Neural progenitor cell (in vitro differentiated cells): Measurements from ENCODE around the gene MYB. TPM values are rescaled to one million over a fixed set of nuclear protein-coding genes. Genes with fewer than 3 reads are reported as not detected.

ENCODE experiments used
- DNase-seq: peaks from one replicate; pipeline ENCODE4 v3.0.0-alpha.2; 2016; ENCODE audit warnings: low spot score
- H2AFZ ChIP-seq: fragments of 200-600 bp; sonication (generic); replicated peaks from 2 replicates; pipeline ENCODE4 v1.6.1; 2016; ENCODE audit warnings: antibody characterized with exemption
- H3F3A ChIP-seq: fragments of 200-600 bp; sonication (generic); 2 replicates; pipeline ENCODE4 v1.6.1; 2016; ENCODE audit warnings: antibody characterized with exemption, low read depth
- H3K27ac ChIP-seq: fragments of 200-600 bp; sonication (generic); 2 replicates; pipeline ENCODE4 v1.5.1; 2016; ENCODE audit warnings: mild to moderate bottlenecking
- H3K27me3 ChIP-seq: fragments of 200-600 bp; sonication (generic); 2 replicates; pipeline ENCODE4 v1.6.1; 2016; ENCODE audit warnings: mild to moderate bottlenecking, moderate library complexity
- H3K36me3 ChIP-seq: fragments of 200-600 bp; sonication (generic); 2 replicates; pipeline ENCODE4 v1.5.1; 2016
- H3K4me1 ChIP-seq: fragments of 200-600 bp; sonication (generic); 2 replicates; pipeline ENCODE4 v1.6.1; 2016; ENCODE audit warnings: mixed run types
- H3K4me2 ChIP-seq: fragments of 200-600 bp; sonication (generic); 2 replicates; pipeline ENCODE4 v1.6.1; 2016
- H3K4me3 ChIP-seq: fragments of 200-600 bp; sonication (generic); 2 replicates; pipeline ENCODE4 v1.5.1; 2016
- H3K79me2 ChIP-seq: fragments of 200-600 bp; sonication (generic); 2 replicates; pipeline ENCODE4 v1.6.1; 2016; ENCODE audit warnings: low read depth
- H3K9ac ChIP-seq: fragments of 200-600 bp; sonication (generic); 2 replicates; pipeline ENCODE4 v1.6.1; 2016
- H3K9me3 ChIP-seq: fragments of 200-600 bp; sonication (generic); 2 replicates; pipeline ENCODE4 v1.5.1; 2016; ENCODE audit warnings: low read depth
- H4K20me1 ChIP-seq: fragments of 200-600 bp; sonication (generic); 2 replicates; pipeline ENCODE4 v1.6.1; 2016; ENCODE audit warnings: low read depth
- H3K27ac Mint-ChIP-seq: 3 replicates; pipeline ENCODE4 v1.8.0; 2021; ENCODE audit warnings: mixed read lengths
- H3K27me3 Mint-ChIP-seq: 2 replicates; pipeline ENCODE4 v1.8.0; 2022; ENCODE audit warnings: low read depth, mild to moderate bottlenecking, inconsistent platforms, moderate library complexity, mixed read lengths; ENCODE audit not compliant: insufficient read depth
- H3K36me3 Mint-ChIP-seq: 3 replicates; pipeline ENCODE4 v1.8.0; 2021; ENCODE audit warnings: mixed read lengths
- H3K4me1 Mint-ChIP-seq: 3 replicates; pipeline ENCODE4 v1.8.0; 2021; ENCODE audit warnings: mixed read lengths
- H3K4me3 Mint-ChIP-seq: 3 replicates; pipeline ENCODE4 v1.8.0; 2021; ENCODE audit warnings: mild to moderate bottlenecking, moderate library complexity, mixed read lengths
- H3K9me3 Mint-ChIP-seq: 3 replicates; pipeline ENCODE4 v1.8.0; 2020; ENCODE audit warnings: mixed read lengths
- EZH2 ChIP-seq: fragments of 200-600 bp; sonication (generic); IDR thresholded peaks from 2 replicates; pipeline ENCODE4 v1.6.1; 2017; ENCODE audit warnings: antibody characterized with exemption, mild to moderate bottlenecking, moderate library complexity
- EZH2phosphoT487 ChIP-seq: fragments of 200-600 bp; sonication (generic); IDR thresholded peaks from 2 replicates; pipeline ENCODE4 v1.6.1; 2017; ENCODE audit warnings: antibody characterized with exemption
- total RNA-seq: library from RNA; depleted of rRNA; stranded (reverse); fragments of >200 nt; gene quantifications from 2 replicates; pipeline ENCODE4 v1.2.3, GENCODE V29; 2015; ENCODE audit warnings: low replicate concordance
- TF ChIP-seq, protein P1 (sequence below): fragments of 200-600 bp; sonication (generic); IDR thresholded peaks from 2 replicates; pipeline ENCODE4 v1.5.1; 2017; ENCODE audit warnings: antibody characterized with exemption, mild to moderate bottlenecking

MYB gene
- total RNA-seq, 1 donor from 2014 or later = 3.0 TPM

DNA sequence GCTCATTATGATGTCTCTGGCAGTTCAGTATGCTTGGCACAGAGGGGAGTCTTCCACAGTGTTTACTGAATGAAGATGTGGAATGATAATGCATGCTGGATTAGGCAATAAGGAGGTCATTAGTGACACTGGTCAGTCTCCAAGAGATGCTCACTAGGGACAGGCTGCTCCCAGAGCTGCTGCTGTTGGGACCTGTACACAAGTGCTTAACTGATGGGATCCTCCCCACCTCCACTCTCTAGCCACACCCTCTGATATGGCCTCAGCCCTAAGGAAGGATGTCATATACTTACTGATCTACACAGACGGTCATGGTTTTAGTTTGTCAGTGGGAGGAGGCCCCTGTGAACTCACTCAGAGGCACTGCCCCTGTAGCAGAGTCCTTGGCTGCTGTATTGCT is 73.4 kb downstream of the MYB start:
- peaks cover 38% of the 10 kb centered on the region for H3K4me1 ChIP-seq
- no peaks in the 10 kb centered on the region for H3K9me3 Mint-ChIP-seq
- no peaks in the 10 kb centered on the region for H3K27me3 ChIP-seq
- H3K36me3 Mint-ChIP-seq = no peaks in the 10 kb centered on the region
- no peaks in the 10 kb centered on the region for H3K79me2 ChIP-seq
- peaks cover 8% of the 10 kb centered on the region for H3K27me3 Mint-ChIP-seq
- no peaks in the 10 kb centered on the region for H4K20me1 ChIP-seq
- no peak overlapping the region for H3K4me3 ChIP-seq
- H3K27ac Mint-ChIP-seq = no peak overlapping the region
- H3K4me3 Mint-ChIP-seq = no peak overlapping the region
- H2AFZ ChIP-seq = no peak overlapping the region
- peaks cover 38% of the 10 kb centered on the region for H3F3A ChIP-seq
- H3K4me1 Mint-ChIP-seq = peaks cover 20% of the 10 kb centered on the region
- TF ChIP-seq, protein P1, sequence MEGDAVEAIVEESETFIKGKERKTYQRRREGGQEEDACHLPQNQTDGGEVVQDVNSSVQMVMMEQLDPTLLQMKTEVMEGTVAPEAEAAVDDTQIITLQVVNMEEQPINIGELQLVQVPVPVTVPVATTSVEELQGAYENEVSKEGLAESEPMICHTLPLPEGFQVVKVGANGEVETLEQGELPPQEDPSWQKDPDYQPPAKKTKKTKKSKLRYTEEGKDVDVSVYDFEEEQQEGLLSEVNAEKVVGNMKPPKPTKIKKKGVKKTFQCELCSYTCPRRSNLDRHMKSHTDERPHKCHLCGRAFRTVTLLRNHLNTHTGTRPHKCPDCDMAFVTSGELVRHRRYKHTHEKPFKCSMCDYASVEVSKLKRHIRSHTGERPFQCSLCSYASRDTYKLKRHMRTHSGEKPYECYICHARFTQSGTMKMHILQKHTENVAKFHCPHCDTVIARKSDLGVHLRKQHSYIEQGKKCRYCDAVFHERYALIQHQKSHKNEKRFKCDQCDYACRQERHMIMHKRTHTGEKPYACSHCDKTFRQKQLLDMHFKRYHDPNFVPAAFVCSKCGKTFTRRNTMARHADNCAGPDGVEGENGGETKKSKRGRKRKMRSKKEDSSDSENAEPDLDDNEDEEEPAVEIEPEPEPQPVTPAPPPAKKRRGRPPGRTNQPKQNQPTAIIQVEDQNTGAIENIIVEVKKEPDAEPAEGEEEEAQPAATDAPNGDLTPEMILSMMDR = no peak
- TF ChIP-seq EZH2phosphoT487 (no peak), EZH2 (no peak)
- no peak overlapping the region for H3K27ac ChIP-seq
- no peaks in the 10 kb centered on the region for H3K9me3 ChIP-seq
- no peak overlapping the region for H3K9ac ChIP-seq
- DNase-seq = no peak
- no peak overlapping the region for H3K4me2 ChIP-seq
- H3K36me3 ChIP-seq = no peaks in the 10 kb centered on the region

DNA sequence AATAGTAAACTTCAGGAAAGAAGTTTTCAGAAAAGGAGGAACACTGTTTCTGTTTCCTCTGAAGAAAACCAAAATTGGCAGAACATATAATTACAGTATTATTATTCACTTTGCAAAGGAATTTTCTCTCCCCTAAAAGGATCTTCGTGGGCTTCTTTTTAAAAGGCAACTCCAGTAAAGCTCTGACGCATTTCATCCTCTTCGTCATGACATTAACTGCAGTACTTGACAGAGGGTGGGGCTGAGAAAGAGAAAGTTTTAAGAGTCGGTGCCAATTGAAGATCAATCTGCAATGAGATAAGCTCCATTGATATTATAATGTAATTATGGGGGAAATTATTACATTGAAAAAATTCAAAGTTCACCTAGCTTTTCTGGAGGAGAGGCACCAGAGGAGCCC is 75.8 kb downstream of the MYB start:
- TF ChIP-seq EZH2phosphoT487 = no peak
- TF ChIP-seq, protein P1 = no peak
- no peak for TF ChIP-seq EZH2
- Histone ChIP-seq H3K79me2 (no peaks in the 10 kb centered on the region), H3K9ac (no peak overlapping the region), H3F3A (peaks cover 16% of the 10 kb centered on the region), H3K4me1 (peaks cover 16% of the 10 kb centered on the region), H3K9me3 (no peaks in the 10 kb centered on the region), H4K20me1 (no peaks in the 10 kb centered on the region), H2AFZ (no peak overlapping the region), H3K27ac (no peak overlapping the region), H3K4me2 (no peak overlapping the region), H3K36me3 (no peaks in the 10 kb centered on the region), H3K4me3 (no peak overlapping the region), H3K27me3 (no peaks in the 10 kb centered on the region)
- DNase-seq = no peak
- no peak overlapping the region for H3K27ac Mint-ChIP-seq
- no peak overlapping the region for H3K4me3 Mint-ChIP-seq
- H3K27me3 Mint-ChIP-seq = peaks cover 8% of the 10 kb centered on the region
- H3K9me3 Mint-ChIP-seq = no peaks in the 10 kb centered on the region
- H3K36me3 Mint-ChIP-seq = no peaks in the 10 kb centered on the region
- H3K4me1 Mint-ChIP-seq = peaks cover 5% of the 10 kb centered on the region

DNA sequence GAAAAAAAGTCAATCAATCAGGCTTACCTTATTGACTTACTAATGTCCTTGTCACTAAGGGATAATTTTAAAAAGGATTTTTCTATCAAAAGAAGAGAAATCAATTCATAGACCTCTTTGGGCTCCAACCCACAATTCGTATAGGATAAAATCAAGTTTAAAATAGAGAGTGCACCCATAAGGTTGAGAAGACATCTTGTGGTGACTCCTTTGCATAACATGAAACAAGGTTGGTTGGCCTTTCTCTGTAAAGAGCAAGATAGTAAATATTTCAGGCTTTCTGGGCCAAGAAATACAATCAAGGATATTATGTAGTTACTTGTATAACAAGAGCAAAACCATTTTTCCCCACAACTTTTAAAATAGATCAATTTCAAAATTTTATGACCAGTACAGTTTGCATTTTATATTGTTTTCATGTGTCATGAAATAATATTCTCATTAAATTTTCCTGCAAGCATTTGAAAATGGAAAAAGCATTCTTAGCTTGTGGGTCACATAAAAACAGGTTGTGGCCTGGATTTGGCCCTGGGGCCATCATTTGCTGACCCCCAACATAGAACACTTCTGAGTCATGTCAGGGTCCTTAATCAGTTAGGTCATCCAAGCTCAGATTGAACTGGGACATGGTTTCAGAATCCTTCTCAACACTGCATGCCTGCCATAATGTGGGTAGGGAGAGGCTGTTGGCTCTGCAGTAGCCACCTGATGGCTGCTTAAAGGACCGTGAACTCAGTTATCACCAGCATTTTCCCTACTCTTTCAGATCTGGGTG is 76.7 kb downstream of the MYB start:
- no peak overlapping the region for H3K4me3 ChIP-seq
- no peak overlapping the region for H3K27ac ChIP-seq
- no peaks in the 10 kb centered on the region for H3K27me3 ChIP-seq
- DNase-seq = no peak
- H3K79me2 ChIP-seq = no peaks in the 10 kb centered on the region
- Mint-ChIP-seq H3K36me3 (no peaks in the 10 kb centered on the region), H3K4me3 (no peak overlapping the region), H3K4me1 (peaks cover 2% of the 10 kb centered on the region), H3K9me3 (no peaks in the 10 kb centered on the region), H3K27me3 (peaks cover 8% of the 10 kb centered on the region), H3K27ac (no peak overlapping the region)
- no peak overlapping the region for H3K9ac ChIP-seq
- H3K9me3 ChIP-seq = no peaks in the 10 kb centered on the region
- H3K36me3 ChIP-seq = no peaks in the 10 kb centered on the region
- peaks cover 6% of the 10 kb centered on the region for H3F3A ChIP-seq
- no peaks in the 10 kb centered on the region for H4K20me1 ChIP-seq
- peaks cover 7% of the 10 kb centered on the region for H3K4me1 ChIP-seq
- no peak overlapping the region for H3K4me2 ChIP-seq
- no peak overlapping the region for H2AFZ ChIP-seq
- TF ChIP-seq EZH2 (no peak), EZH2phosphoT487 (no peak)
- TF ChIP-seq, protein P1 = no peak
